SK-N-SH (cell line): ENCODE data around the gene CADM1. TPM values are rescaled to one million over a fixed set of nuclear protein-coding genes. Genes with fewer than 3 reads are reported as not detected.

Experiments used
- CTCF ChIA-PET: fragments of 300-600, 350-600 bp; formaldehyde crosslinking; extraction: SDS; loops from one replicate; lab custom pipeline; 2021; lab: Yijun Ruan, JAX
- POLR2A ChIA-PET: fragments of 350-600 bp; sonication (Branson Sonifier 250); formaldehyde crosslinking; extraction: SDS; loops from one replicate; lab custom pipeline; 2020; ENCODE audit warnings: antibody characterized with exemption, inconsistent platforms; lab: Yijun Ruan, JAX
- DNase-seq: peaks from one replicate; pipeline ENCODE4 v3.0.0; 2012
- H2AFZ ChIP-seq: fragments of 200-600 bp; sonication (generic); 2 replicates; pipeline ENCODE4 v1.8.1; 2016; ENCODE audit warnings: antibody characterized with exemption, mild to moderate bottlenecking, low read depth
- H3F3A ChIP-seq: fragments of 200-600 bp; sonication (generic); replicated peaks from 2 replicates; pipeline ENCODE3; 2016; ENCODE audit warnings: antibody characterized with exemption, mild to moderate bottlenecking; ENCODE audit not compliant: insufficient read depth
- H3K27ac ChIP-seq, 2 experiments: fragments of 200-500 bp in 1 of 2; fragments of 200-600 bp in 1 of 2; sonication (Bioruptor generic) in 1 of 2; sonication (generic), shearing (Covaris generic) in 1 of 2; 2 replicates each; pipeline versions ENCODE4 v1.5.1 to v1.6.1; 2014 to 2016; ENCODE audit warnings: low read depth in 2 of 2, inconsistent platforms in 1 of 2, low read length in 1 of 2, mild to moderate bottlenecking in 1 of 2, mixed read lengths in 1 of 2
- H3K27me3 ChIP-seq: fragments of 200-600 bp; sonication (generic), shearing (Covaris generic); 2 replicates; pipeline ENCODE4 v1.6.1; 2016; ENCODE audit warnings: mixed run types; ENCODE audit not compliant: insufficient read depth
- H3K36me3 ChIP-seq, 2 experiments: fragments of 200-500 bp in 1 of 2; fragments of 200-600 bp in 1 of 2; sonication (Bioruptor generic) in 1 of 2; sonication (generic) in 1 of 2; replicated peaks in 1 of 2; 2 replicates each; pipeline versions ENCODE3 to v1.5.1; 2014 to 2016; ENCODE audit warnings: low read length in 1 of 2, mild to moderate bottlenecking in 1 of 2; ENCODE audit not compliant: insufficient read depth in 2 of 2, control insufficient read depth in 1 of 2
- H3K4me1 ChIP-seq, 2 experiments: fragments of 200-500 bp in 1 of 2; fragments of 200-600 bp in 1 of 2; sonication (Bioruptor generic) in 1 of 2; sonication (generic), shearing (Covaris generic) in 1 of 2; 2 replicates each; pipeline versions ENCODE4 v1.5.1 to v1.6.1; 2014 to 2016; ENCODE audit warnings: low read depth in 1 of 2, low read length in 1 of 2, mixed run types in 1 of 2; ENCODE audit not compliant: insufficient read depth in 2 of 2, control insufficient read depth in 1 of 2
- H3K4me2 ChIP-seq: fragments of 200-600 bp; sonication (generic), shearing (Covaris generic); 2 replicates; pipeline ENCODE4 v1.6.1; 2017; ENCODE audit warnings: mixed run types
- H3K4me3 ChIP-seq, 2 experiments: fragments of 200-500 bp in 1 of 2; fragments of 200-600 bp in 1 of 2; sonication (Bioruptor generic) in 1 of 2; sonication (generic), shearing (Covaris generic) in 1 of 2; 2 replicates each; pipeline versions ENCODE4 v1.5.1 to v1.8.1; 2014 to 2016; ENCODE audit warnings: low read depth in 2 of 2, inconsistent platforms in 1 of 2, low read length in 1 of 2, mild to moderate bottlenecking in 1 of 2, mixed read lengths in 1 of 2, moderate library complexity in 1 of 2
- H3K79me2 ChIP-seq: fragments of 200-600 bp; sonication (generic); 2 replicates; pipeline ENCODE4 v1.8.1; 2017; ENCODE audit warnings: mild to moderate bottlenecking; ENCODE audit not compliant: insufficient read depth
- H3K9ac ChIP-seq: fragments of 200-600 bp; sonication (generic); 2 replicates; pipeline ENCODE4 v1.6.1; 2017; ENCODE audit warnings: mixed run types
- H3K9me2 ChIP-seq: fragments of 200-600 bp; sonication (generic); 2 replicates; pipeline ENCODE4 v1.6.1; 2017; ENCODE audit warnings: mixed run types
- H3K9me3 ChIP-seq: fragments of 200-600 bp; sonication (generic); 2 replicates; pipeline ENCODE4 v1.6.1; 2017; ENCODE audit warnings: mixed run types, mild to moderate bottlenecking, moderate library complexity
- H4K20me1 ChIP-seq: fragments of 200-600 bp; sonication (generic); 2 replicates; pipeline ENCODE4 v1.6.1; 2017; ENCODE audit warnings: mild to moderate bottlenecking, mixed run types; ENCODE audit not compliant: insufficient read depth
- ELF1 ChIP-seq: IDR thresholded peaks from 2 replicates; pipeline ENCODE4 v1.4.0; 2012
- EZH2phosphoT487 ChIP-seq: fragments of 200-600 bp; sonication (generic); IDR thresholded peaks from 2 replicates; pipeline ENCODE4 v1.6.1; 2017; ENCODE audit warnings: low read depth, mixed run types, mild to moderate bottlenecking, antibody characterized with exemption, moderate library complexity, borderline replicate concordance
- FOXJ3 ChIP-seq: sonication (generic); formaldehyde crosslinking; IDR thresholded peaks from 2 replicates; pipeline ENCODE4 v1.5.1; 2020; ENCODE audit warnings: mild to moderate bottlenecking, missing genetic modification reagents
- GABPA ChIP-seq: IDR thresholded peaks from 2 replicates; pipeline ENCODE4 v1.4.0; 2012; ENCODE audit warnings: low read depth, mild to moderate bottlenecking
- GATA2 ChIP-seq: sonication (generic); formaldehyde crosslinking; IDR thresholded peaks from 2 replicates; pipeline ENCODE4 v1.5.0; 2020; ENCODE audit warnings: mild to moderate bottlenecking, missing genetic modification reagents
- IRF3 ChIP-seq: fragments of 150-350 bp; IDR thresholded peaks from 2 replicates; pipeline ENCODE4 v1.6.1; 2016; ENCODE audit warnings: mild to moderate bottlenecking, low read depth, low read length
- JUND ChIP-seq: IDR thresholded peaks from 2 replicates; pipeline ENCODE4 v1.4.0; 2012
- MEF2A ChIP-seq: IDR thresholded peaks from 2 replicates; pipeline ENCODE4 v1.4.0; 2012; ENCODE audit warnings: low read depth, borderline replicate concordance
- NFIC ChIP-seq: IDR thresholded peaks from 2 replicates; pipeline ENCODE4 v1.4.0; 2012; ENCODE audit warnings: borderline replicate concordance
- NRF1 ChIP-seq: IDR thresholded peaks from 2 replicates; pipeline ENCODE4 v1.6.1; 2012; ENCODE audit warnings: low read depth, mild to moderate bottlenecking, low read length
- POLR2AphosphoS5 ChIP-seq: IDR thresholded peaks from 2 replicates; pipeline ENCODE4 v1.6.1; 2012; ENCODE audit warnings: low read depth, low read length
- REST ChIP-seq: IDR thresholded peaks from 2 replicates; pipeline ENCODE4 v1.6.1; 2012; ENCODE audit warnings: mild to moderate bottlenecking, low read depth, low read length, moderate library complexity
- RXRA ChIP-seq: IDR thresholded peaks from 2 replicates; pipeline ENCODE4 v1.4.0; 2012; ENCODE audit warnings: low read depth, mild to moderate bottlenecking, borderline replicate concordance
- SIN3A ChIP-seq: IDR thresholded peaks from 2 replicates; pipeline ENCODE4 v1.6.1; 2012; ENCODE audit warnings: low read depth, mild to moderate bottlenecking, low read length, moderate library complexity, borderline replicate concordance
- SMC3 ChIP-seq: IDR thresholded peaks from 2 replicates; pipeline ENCODE4 v1.6.1; 2012; ENCODE audit warnings: low read depth, low read length, improper control_type of control experiment
- TAF1 ChIP-seq: IDR thresholded peaks from 2 replicates; pipeline ENCODE4 v1.6.1; 2012; ENCODE audit warnings: low read depth, mild to moderate bottlenecking, low read length, moderate library complexity, borderline replicate concordance
- YY1 ChIP-seq: IDR thresholded peaks from 2 replicates; pipeline ENCODE4 v1.4.0; 2012; ENCODE audit warnings: low read depth, mild to moderate bottlenecking
- ZBTB33 ChIP-seq: IDR thresholded peaks from 2 replicates; pipeline ENCODE4 v1.4.0; 2012; ENCODE audit warnings: low read depth, borderline replicate concordance
- WGBS: methylation state at CpG from one replicate; pipeline ENCODE4 v1.1.6; 2017; ENCODE audit warnings: low lambda C conversion rate; 5-methylcytosine and 5-hydroxymethylcytosine counted together
- polyA plus RNA-seq, 3 experiments: library from polyadenylated mRNA; depleted of rRNA; stranded (reverse); fragments of >200 nt; gene quantifications; 2 replicates each; pipeline ENCODE4 v1.2.3, GENCODE V29; 2012
- TF ChIP-seq, protein P1 (sequence below): fragments of 200-600 bp; sonication (generic); IDR thresholded peaks from 2 replicates; pipeline ENCODE4 v1.6.1; 2017; ENCODE audit warnings: antibody characterized with exemption, mild to moderate bottlenecking, moderate library complexity

The CADM1 gene
- polyA plus RNA-seq, 1 of the 3 experiments (the other 2 are of a cell fraction): 7.9 TPM

DNA sequence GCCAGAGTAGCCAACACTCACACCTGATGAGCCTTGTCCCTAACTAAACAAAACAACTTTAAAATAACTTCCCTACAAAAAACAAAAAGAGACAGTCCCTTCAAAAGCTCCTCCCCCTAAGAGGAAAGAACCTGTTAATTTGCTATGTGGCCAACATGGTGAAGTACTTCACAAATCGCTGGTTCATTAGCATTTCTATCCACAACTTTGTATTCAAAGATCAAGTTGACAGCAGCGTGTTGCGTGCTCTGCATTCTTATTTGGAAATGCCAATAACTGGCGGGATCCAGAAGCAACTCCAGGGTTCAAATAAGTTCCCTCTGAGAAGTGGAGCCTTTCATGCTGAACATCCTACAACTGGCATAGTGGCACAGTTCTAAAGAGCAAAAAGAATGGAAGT is 48.6 kb downstream of the CADM1 start:
- CTCF ChIA-PET: no interaction called here
- Histone ChIP-seq H3K4me3 (no peak overlapping the region), H3K27ac (no peak overlapping the region)

More for the DNA sequence above, 48.6 kb downstream of the CADM1 start:
- H3K9me3 ChIP-seq: no peaks in the 10 kb centered on the region
- WGBS: 82% methylated on average over 4 of the region's 4 CpGs
- no peak overlapping the region for H3K4me2 ChIP-seq
- no peaks in the 10 kb centered on the region for H3F3A ChIP-seq
- no peaks in the 10 kb centered on the region for H3K79me2 ChIP-seq
- POLR2A ChIA-PET: no interaction called here
- no peak for DNase-seq
- no peaks in the 10 kb centered on the region for H3K36me3 ChIP-seq
- no peak overlapping the region for H2AFZ ChIP-seq
- TF ChIP-seq SMC3: no peak
- TF ChIP-seq NFIC: no peak
- TF ChIP-seq POLR2AphosphoS5: no peak
- TF ChIP-seq EZH2phosphoT487: no peak
- TF ChIP-seq, protein P1, sequence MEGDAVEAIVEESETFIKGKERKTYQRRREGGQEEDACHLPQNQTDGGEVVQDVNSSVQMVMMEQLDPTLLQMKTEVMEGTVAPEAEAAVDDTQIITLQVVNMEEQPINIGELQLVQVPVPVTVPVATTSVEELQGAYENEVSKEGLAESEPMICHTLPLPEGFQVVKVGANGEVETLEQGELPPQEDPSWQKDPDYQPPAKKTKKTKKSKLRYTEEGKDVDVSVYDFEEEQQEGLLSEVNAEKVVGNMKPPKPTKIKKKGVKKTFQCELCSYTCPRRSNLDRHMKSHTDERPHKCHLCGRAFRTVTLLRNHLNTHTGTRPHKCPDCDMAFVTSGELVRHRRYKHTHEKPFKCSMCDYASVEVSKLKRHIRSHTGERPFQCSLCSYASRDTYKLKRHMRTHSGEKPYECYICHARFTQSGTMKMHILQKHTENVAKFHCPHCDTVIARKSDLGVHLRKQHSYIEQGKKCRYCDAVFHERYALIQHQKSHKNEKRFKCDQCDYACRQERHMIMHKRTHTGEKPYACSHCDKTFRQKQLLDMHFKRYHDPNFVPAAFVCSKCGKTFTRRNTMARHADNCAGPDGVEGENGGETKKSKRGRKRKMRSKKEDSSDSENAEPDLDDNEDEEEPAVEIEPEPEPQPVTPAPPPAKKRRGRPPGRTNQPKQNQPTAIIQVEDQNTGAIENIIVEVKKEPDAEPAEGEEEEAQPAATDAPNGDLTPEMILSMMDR: no peak
- TF ChIP-seq ELF1: no peak
- no peak for TF ChIP-seq IRF3
- TF ChIP-seq GABPA: no peak
- no peak for TF ChIP-seq NRF1
- TF ChIP-seq TAF1: no peak
- TF ChIP-seq YY1: no peak
- no peak for TF ChIP-seq REST
- TF ChIP-seq FOXJ3 (CRISPR knock-in tag): no peak
- TF ChIP-seq RXRA: no peak
- TF ChIP-seq GATA2 (CRISPR knock-in tag): no peak
- TF ChIP-seq ZBTB33: no peak
- no peak for TF ChIP-seq MEF2A
- no peak for TF ChIP-seq SIN3A
- no peak for TF ChIP-seq JUND
- no peaks in the 10 kb centered on the region for H4K20me1 ChIP-seq
- no peaks in the 10 kb centered on the region for H3K27me3 ChIP-seq
- no peak overlapping the region for H3K9ac ChIP-seq
- no peaks in the 10 kb centered on the region for H3K9me2 ChIP-seq
- peaks cover 0 to 3% of the 10 kb centered on the region in 2 experiments; a peak in 2 of 4 replicates for H3K4me1 ChIP-seq
